HEK293 (cell line): Measurements from ENCODE around the gene NAE1.

ENCODE experiments used
- BCL11A ChIP-seq: fragments of 450-650 bp; formaldehyde crosslinking; IDR thresholded peaks from 2 replicates; pipeline ENCODE4 v1.5.1; 2016; ENCODE audit warnings: low read depth, missing biosample characterization, missing genetic modification characterization
- GLIS1 ChIP-seq: fragments of 450-650 bp; formaldehyde crosslinking; IDR thresholded peaks from 2 replicates; pipeline ENCODE4 v1.5.1; 2016; ENCODE audit warnings: missing biosample characterization, missing genetic modification characterization
- HIC1 ChIP-seq: fragments of 450-650 bp; formaldehyde crosslinking; IDR thresholded peaks from 2 replicates; pipeline ENCODE4 v1.5.1; 2016; ENCODE audit warnings: missing biosample characterization, missing genetic modification characterization
- OVOL3 ChIP-seq: fragments of 450-650 bp; formaldehyde crosslinking; IDR thresholded peaks from 2 replicates; pipeline ENCODE4 v1.5.1; 2016; ENCODE audit warnings: missing biosample characterization, missing genetic modification characterization
- REPIN1 ChIP-seq: fragments of 450-650 bp; formaldehyde crosslinking; IDR thresholded peaks from 2 replicates; pipeline ENCODE4 v1.5.1; 2017; ENCODE audit warnings: missing biosample characterization, missing genetic modification characterization, low read depth
- TSHZ1 ChIP-seq: fragments of 450-650 bp; formaldehyde crosslinking; IDR thresholded peaks from 2 replicates; pipeline ENCODE4 v1.5.1; 2016; ENCODE audit warnings: missing biosample characterization, missing genetic modification characterization, borderline replicate concordance
- WT1 ChIP-seq: fragments of 450-650 bp; formaldehyde crosslinking; IDR thresholded peaks from 2 replicates; pipeline ENCODE4 v1.5.1; 2016; ENCODE audit warnings: missing biosample characterization, missing genetic modification characterization
- YY1 ChIP-seq: fragments of 450-650 bp; formaldehyde crosslinking; IDR thresholded peaks from 2 replicates; pipeline ENCODE4 v1.5.1; 2018; ENCODE audit warnings: missing biosample characterization, missing genetic modification characterization
- YY2 ChIP-seq: fragments of 450-650 bp; formaldehyde crosslinking; IDR thresholded peaks from 2 replicates; pipeline ENCODE4 v1.5.1; 2016; ENCODE audit warnings: missing biosample characterization, missing genetic modification characterization
- ZFP41 ChIP-seq: fragments of 450-650 bp; formaldehyde crosslinking; IDR thresholded peaks from 2 replicates; pipeline ENCODE4 v1.5.1; 2016; ENCODE audit warnings: missing biosample characterization, missing genetic modification characterization, borderline replicate concordance
- ZFP69B ChIP-seq: fragments of 450-650 bp; formaldehyde crosslinking; IDR thresholded peaks from 2 replicates; pipeline ENCODE4 v1.5.1; 2016; ENCODE audit warnings: missing biosample characterization, missing genetic modification characterization
- ZNF112 ChIP-seq: fragments of 450-650 bp; formaldehyde crosslinking; IDR thresholded peaks from 2 replicates; pipeline ENCODE4 v1.5.0; 2017; ENCODE audit warnings: missing biosample characterization, missing genetic modification characterization
- ZNF148 ChIP-seq: fragments of 450-650 bp; formaldehyde crosslinking; IDR thresholded peaks from 2 replicates; pipeline ENCODE4 v1.5.0; 2017; ENCODE audit warnings: missing biosample characterization, missing genetic modification characterization, borderline replicate concordance
- ZNF174 ChIP-seq: fragments of 450-650 bp; formaldehyde crosslinking; IDR thresholded peaks from 2 replicates; pipeline ENCODE4 v1.5.0; 2017; ENCODE audit warnings: missing biosample characterization, mild to moderate bottlenecking, missing genetic modification characterization
- ZNF175 ChIP-seq: fragments of 450-650 bp; formaldehyde crosslinking; IDR thresholded peaks from 2 replicates; pipeline ENCODE4 v1.5.1; 2016; ENCODE audit warnings: missing biosample characterization, missing genetic modification characterization
- ZNF2 ChIP-seq: fragments of 450-650 bp; formaldehyde crosslinking; IDR thresholded peaks from 2 replicates; pipeline ENCODE4 v1.5.1; 2016; ENCODE audit warnings: missing biosample characterization, missing genetic modification characterization
- ZNF350 ChIP-seq: fragments of 450-650 bp; formaldehyde crosslinking; IDR thresholded peaks from 2 replicates; pipeline ENCODE4 v1.5.0; 2017; ENCODE audit warnings: missing biosample characterization, mild to moderate bottlenecking, missing genetic modification characterization
- ZNF362 ChIP-seq: fragments of 450-650 bp; formaldehyde crosslinking; IDR thresholded peaks from 2 replicates; pipeline ENCODE4 v1.5.1; 2016; ENCODE audit warnings: missing biosample characterization, missing genetic modification characterization
- ZNF391 ChIP-seq: fragments of 450-650 bp; formaldehyde crosslinking; IDR thresholded peaks from 2 replicates; pipeline ENCODE4 v1.5.1; 2016; ENCODE audit warnings: low read depth, missing biosample characterization, missing genetic modification characterization, borderline replicate concordance
- ZNF473 ChIP-seq: fragments of 450-650 bp; formaldehyde crosslinking; IDR thresholded peaks from 2 replicates; pipeline ENCODE4 v1.5.1; 2017; ENCODE audit warnings: missing biosample characterization, missing genetic modification characterization
- ZNF488 ChIP-seq: fragments of 450-650 bp; formaldehyde crosslinking; IDR thresholded peaks from 2 replicates; pipeline ENCODE4 v1.5.1; 2016; ENCODE audit warnings: missing biosample characterization, missing genetic modification characterization
- ZNF530 ChIP-seq: fragments of 450-650 bp; formaldehyde crosslinking; IDR thresholded peaks from 2 replicates; pipeline ENCODE4 v1.5.1; 2016; ENCODE audit warnings: low read depth, missing biosample characterization, missing genetic modification characterization
- ZNF558 ChIP-seq: fragments of 450-650 bp; formaldehyde crosslinking; IDR thresholded peaks from 2 replicates; pipeline ENCODE4 v1.5.1; 2016; ENCODE audit warnings: missing biosample characterization, missing genetic modification characterization
- ZNF692 ChIP-seq: fragments of 450-650 bp; formaldehyde crosslinking; IDR thresholded peaks from 2 replicates; pipeline ENCODE4 v1.5.1; 2016; ENCODE audit warnings: missing biosample characterization, missing genetic modification characterization
- ZNF747 ChIP-seq: fragments of 450-650 bp; formaldehyde crosslinking; IDR thresholded peaks from 2 replicates; pipeline ENCODE4 v1.5.1; 2016; ENCODE audit warnings: missing biosample characterization, missing genetic modification characterization
- ZNF768 ChIP-seq: fragments of 450-650 bp; formaldehyde crosslinking; IDR thresholded peaks from 2 replicates; pipeline ENCODE4 v1.5.1; 2018; ENCODE audit warnings: missing biosample characterization, mild to moderate bottlenecking, missing genetic modification characterization
- ZNF837 ChIP-seq: fragments of 450-650 bp; formaldehyde crosslinking; IDR thresholded peaks from 2 replicates; pipeline ENCODE4 v1.5.1; 2016; ENCODE audit warnings: missing biosample characterization, missing genetic modification characterization
- ZSCAN16 ChIP-seq: fragments of 450-650 bp; formaldehyde crosslinking; IDR thresholded peaks from 2 replicates; pipeline ENCODE4 v1.5.1; 2016; ENCODE audit warnings: missing biosample characterization, missing genetic modification characterization

Gene NAE1

GRCh38 chr16:66830422-66831404 lies at the start of gene NAE1 (continued):
- TF ChIP-seq ZNF692 (tag by site-specific recombination) (peak; percentile 57; the same call in 1 of the 2 replicates), GLIS1 (0 out of 2 replicates have a peak, but pooled peaks have one; percentile 6), ZNF174 (no peak), BCL11A (tag by site-specific recombination) (no peak), ZNF837 (tag by site-specific recombination) (no peak), ZNF350 (no peak), ZNF2 (tag by site-specific recombination) (no peak), ZNF391 (tag by site-specific recombination) (no peak), YY1 (0 out of 2 replicates have a peak, but pooled peaks have one; percentile 68), ZNF558 (tag by site-specific recombination) (no peak), REPIN1 (no peak), ZNF488 (tag by site-specific recombination) (no peak), ZFP41 (tag by site-specific recombination) (no peak), ZNF473 (tag by site-specific recombination) (no peak), ZSCAN16 (tag by site-specific recombination) (no peak), ZNF112 (tag by site-specific recombination) (no peak), ZNF768 (tag by site-specific recombination) (0 out of 2 replicates have a peak, but pooled peaks have one; percentile 30), ZNF148 (tag by site-specific recombination) (no peak), ZNF530 (tag by site-specific recombination) (no peak), TSHZ1 (tag by site-specific recombination) (no peak), HIC1 (tag by site-specific recombination) (no peak), ZNF175 (tag by site-specific recombination) (no peak), ZFP69B (tag by site-specific recombination) (no peak), WT1 (tag by site-specific recombination) (no peak), ZNF747 (no peak), OVOL3 (no peak), YY2 (tag by site-specific recombination) (peak; percentile 54; the same call in 1 of the 2 replicates), ZNF362 (tag by site-specific recombination) (no peak)
